ENCODE results near the gene RBL1.

GRCh38 chr20:36971103-36971502 is 124.7 kb downstream of the RBL1 start:
- no peak for TF ChIP-seq CTCF (IDR thresholded peaks at IDR 0.05; ENCODE audit: low read depth, low read length)
- TF ChIP-seq MAX (IDR thresholded peaks at IDR 0.05; ENCODE audit: low read depth, low read length) = no peak

Data from NB4 (cell line).